HCT116 (cell line): ENCODE results near the gene RASGRF1. TPM values are rescaled to one million over a fixed set of nuclear protein-coding genes. Genes with fewer than 3 reads are reported as not detected.

Source experiments
- ATAC-seq: fragments of 200-7000 bp; cut with Tn5 transposase; 2 replicates; pipeline ENCODE4 v1.9.1; 2020; ENCODE audit warnings: mild to moderate bottlenecking, moderate library complexity
- BruUV-seq: library from RNA; stranded (reverse); fragments of 400-500 nt; replicated peaks from 2 replicates; lab custom pipeline; 2021; lab: Mats Ljungman, UMichigan
- CTCF ChIA-PET: fragments of 300-600 bp; sonication (Branson Sonifier 250); formaldehyde crosslinking; loops from one replicate; lab custom pipeline; 2021; ENCODE audit warnings: antibody characterized with exemption; lab: Charles Lee
- POLR2A ChIA-PET: fragments of 300-600, 350-600 bp; sonication (Branson Sonifier 250); formaldehyde crosslinking; loops from one replicate; lab custom pipeline; 2021; ENCODE audit warnings: antibody characterized with exemption; lab: Charles Lee
- RAD21 ChIA-PET, 2 experiments: fragments of 300-600 bp; sonication (Branson Sonifier 250); formaldehyde crosslinking; loops; one replicate each; lab custom pipeline; 2023; ENCODE audit warnings: low total read pairs in 2 of 2; ENCODE audit not compliant: uncharacterized antibody in 2 of 2, unreplicated experiment in 2 of 2, low non-redundant PET in 1 of 2; lab: Charles Lee
- DNase-seq: peaks from one replicate; pipeline ENCODE4 v3.0.0-alpha.2; 2010; ENCODE audit warnings: low read depth, low spot score
- H2AFZ ChIP-seq: fragments of 200-600 bp; shearing (Covaris generic), sonication (generic); 2 replicates; pipeline ENCODE4 v1.6.1; 2017; ENCODE audit warnings: low read depth, mixed run types, mixed read lengths, antibody characterized with exemption, low read length; ENCODE audit not compliant: poor library complexity, severe bottlenecking
- H3K27ac ChIP-seq: 2 replicates; pipeline ENCODE4 v1.5.1; 2012; ENCODE audit warnings: low read depth, low read length
- H3K27me3 ChIP-seq: fragments of 200-600 bp; sonication (generic); 2 replicates; pipeline ENCODE4 v1.6.1; 2016; ENCODE audit warnings: mixed run types, low read length, mixed read lengths; ENCODE audit not compliant: insufficient read depth
- H3K36me3 ChIP-seq, 2 experiments: fragments of 200-500 bp in 1 of 2; fragments of 200-600 bp in 1 of 2; sonication (Bioruptor generic) in 1 of 2; sonication (generic) in 1 of 2; 2 replicates each; pipeline versions ENCODE4 v1.5.1 to v1.6.1; 2014 to 2016; ENCODE audit warnings: low read length in 2 of 2, inconsistent platforms in 1 of 2, mixed read lengths in 1 of 2, mixed run types in 1 of 2; ENCODE audit not compliant: insufficient read depth in 2 of 2, control insufficient read depth in 1 of 2
- H3K4me1 ChIP-seq, 2 experiments: fragments of 200-600 bp in 1 of 2; sonication (generic) in 1 of 2; 2 replicates each; pipeline versions ENCODE4 v1.5.1 to v1.6.1; 2012 to 2017; ENCODE audit warnings: low read length in 2 of 2, inconsistent platforms in 1 of 2, mild to moderate bottlenecking in 1 of 2, mixed read lengths in 1 of 2, mixed run types in 1 of 2, moderate library complexity in 1 of 2; ENCODE audit not compliant: insufficient read depth in 2 of 2, control insufficient read depth in 1 of 2
- H3K4me2 ChIP-seq: fragments of 200-600 bp; sonication (generic); 2 replicates; pipeline ENCODE4 v1.6.1; 2017; ENCODE audit warnings: mixed run types, low read length, mixed read lengths
- H3K4me3 ChIP-seq, 2 experiments: fragments of 200-600 bp in 1 of 2; sonication (generic) in 1 of 2; replicated peaks in 1 of 2; 2 replicates each; pipeline ENCODE4 v1.5.1; 2011 to 2016; ENCODE audit warnings: low read length in 2 of 2, control low read depth in 1 of 2, low read depth in 1 of 2, mild to moderate bottlenecking in 1 of 2, mixed read lengths in 1 of 2, mixed run types in 1 of 2
- H3K79me2 ChIP-seq: fragments of 200-600 bp; sonication (generic); 2 replicates; pipeline ENCODE4 v1.6.1; 2017; ENCODE audit warnings: mild to moderate bottlenecking, mixed run types, low read length, moderate library complexity, mixed read lengths; ENCODE audit not compliant: insufficient read depth
- H3K9ac ChIP-seq: fragments of 200-600 bp; sonication (generic); 2 replicates; pipeline ENCODE4 v1.6.1; 2016; ENCODE audit warnings: low read length, mixed read lengths
- H3K9me2 ChIP-seq: fragments of 200-600 bp; sonication (generic), shearing (Covaris generic); 2 replicates; pipeline ENCODE4 v1.6.1; 2017; ENCODE audit warnings: mixed run types, mild to moderate bottlenecking, moderate library complexity; ENCODE audit not compliant: insufficient read depth
- H3K9me3 ChIP-seq, 2 experiments: fragments of 200-500 bp in 1 of 2; fragments of 200-600 bp in 1 of 2; sonication (Bioruptor generic) in 1 of 2; sonication (generic) in 1 of 2; 2 replicates each; pipeline ENCODE4 v1.6.1; 2014 to 2017; ENCODE audit warnings: low read length in 2 of 2, mixed read lengths in 2 of 2, inconsistent platforms in 1 of 2, low read depth in 1 of 2, mild to moderate bottlenecking in 1 of 2, mixed run types in 1 of 2, moderate library complexity in 1 of 2; ENCODE audit not compliant: control insufficient read depth in 1 of 2, insufficient read depth in 1 of 2
- H4K20me1 ChIP-seq: fragments of 200-600 bp; sonication (generic), shearing (Covaris generic); 2 replicates; pipeline ENCODE4 v1.6.1; 2017; ENCODE audit warnings: mixed run types, mild to moderate bottlenecking, moderate library complexity; ENCODE audit not compliant: insufficient read depth
- ELF1 ChIP-seq: IDR thresholded peaks from 2 replicates; pipeline ENCODE4 v1.6.1; 2012; ENCODE audit warnings: low read depth, borderline replicate concordance
- EZH2 ChIP-seq: fragments of 200-600 bp; sonication (generic); IDR thresholded peaks from 2 replicates; pipeline ENCODE4 v1.6.1; 2017; ENCODE audit warnings: antibody characterized with exemption, mixed run types
- FOSL1 ChIP-seq: IDR thresholded peaks from 2 replicates; pipeline ENCODE4 v1.6.1; 2012; ENCODE audit warnings: low read depth
- MAX ChIP-seq: IDR thresholded peaks from 2 replicates; pipeline ENCODE4 v1.6.1; 2012
- POLR2AphosphoS5 ChIP-seq: IDR thresholded peaks from 2 replicates; pipeline ENCODE4 v1.6.1; 2011; ENCODE audit warnings: mild to moderate bottlenecking, low read depth, low read length, moderate library complexity
- RAD21 ChIP-seq: IDR thresholded peaks from 2 replicates; pipeline ENCODE4 v1.6.1; 2012; ENCODE audit warnings: low read depth, mild to moderate bottlenecking
- TCF7L2 ChIP-seq: IDR thresholded peaks from 2 replicates; pipeline ENCODE4 v1.7.0; 2011; ENCODE audit warnings: borderline replicate concordance, inconsistent platforms; ENCODE audit not compliant: insufficient read depth, insufficient read length; ENCODE audit errors: extremely low read depth
- YY1 ChIP-seq: IDR thresholded peaks from 2 replicates; pipeline ENCODE4 v1.6.1; 2011; ENCODE audit warnings: low read length, low read depth, moderate library complexity, mild to moderate bottlenecking; ENCODE audit not compliant: insufficient replicate concordance; ENCODE audit errors: extremely low read depth
- ZFX ChIP-seq: fragments of 450-650 bp; IDR thresholded peaks from 2 replicates; pipeline ENCODE4 v1.6.1; 2017
- intact Hi-C: fragments of 100-400 bp; cut with micrococcal nuclease; formaldehyde crosslinking; loops from 2 replicates; pipeline ENCODE4 v1.10.0; 2022
- total RNA-seq: library from RNA; stranded (reverse); gene quantifications from one replicate; pipeline ENCODE4 v1.2.1, GENCODE V29; 2021; ENCODE audit not compliant: unreplicated experiment

RASGRF1 gene
- total RNA-seq, 1 experiment from 2014 or later: 2.4 TPM

GRCh38 chr15:78944669-78945407 lies 145.7 kb downstream of the RASGRF1 start, which contains the start of gene CTSH:
CTSH (minus strand) TSS chr15:78945046; CDS start chr15:78944981, 65 bp downstream.
- peak within 1 kb of the TSS; percentile 29; the same call in 1 of the 2 replicates for H3K27ac ChIP-seq
- CTCF ChIA-PET: no interaction called here
- no peaks in the 10 kb centered on the region for H3K9me3 ChIP-seq
- peak within 1 kb of the TSS; percentile 37 to 62 for H3K4me3 ChIP-seq
- no peak for TF ChIP-seq YY1
- TF ChIP-seq POLR2AphosphoS5: peak; percentile 71
- peak; percentile 93 for TF ChIP-seq MAX
- 0 out of 2 replicates have a peak, but pooled peaks have one; percentile 8 for TF ChIP-seq ZFX
- no peak for TF ChIP-seq FOSL1
- TF ChIP-seq ELF1: no peak
- peak within 1 kb of the TSS; percentile 61 for H2AFZ ChIP-seq
- no peak for DNase-seq
- no peaks in the 10 kb centered on the region for H3K36me3 ChIP-seq
- H3K27me3 ChIP-seq: no peaks in the 10 kb centered on the region
- RAD21 ChIA-PET: no interaction called here
- no peaks in the 10 kb centered on the region for H3K79me2 ChIP-seq
- H4K20me1 ChIP-seq: no peaks in the 10 kb centered on the region
- peaks cover 7 to 29% of the 10 kb centered on the region in 2 experiments for H3K4me1 ChIP-seq
- peak within 1 kb of the TSS; percentile 91 for H3K4me2 ChIP-seq
- BruUV-seq: no TSS peak
- intact Hi-C loops: no loop called here
- ATAC-seq: peak; percentile 93
- H3K9ac ChIP-seq: peak within 1 kb of the TSS; percentile 61
- POLR2A ChIA-PET: interaction anchor here (0.9 kb wide), 1 partner anchor 27 kb away, joined by 6 read pairs; no protein-coding TSS in a partner anchor
- no peaks in the 10 kb centered on the region for H3K9me2 ChIP-seq

DNA sequence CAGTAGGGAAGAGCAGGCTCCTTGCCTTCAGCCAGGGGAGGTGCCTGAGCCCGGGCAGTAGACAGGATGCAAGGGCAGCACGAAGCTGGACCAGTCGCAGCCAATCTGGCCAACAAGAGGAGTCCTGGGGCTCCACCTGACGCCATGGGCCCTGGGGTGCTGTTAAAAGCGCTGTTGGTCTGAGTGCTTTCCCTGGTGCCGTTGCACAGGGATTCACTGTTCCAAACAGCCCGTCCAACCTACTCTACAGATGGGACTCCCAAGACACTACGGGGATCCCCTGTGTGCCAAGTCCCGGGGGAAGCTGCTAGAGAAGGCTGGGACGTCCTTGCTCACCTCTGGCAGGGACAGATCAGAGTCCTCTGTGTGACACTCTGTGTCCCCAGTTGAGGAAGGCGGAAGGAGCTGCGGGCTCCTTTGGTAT lies 146.4 kb downstream of the RASGRF1 start:
- DNase-seq: no peak
- no peaks in the 10 kb centered on the region for H3K9me3 ChIP-seq
- ChIA-PET POLR2A (no interaction called here), RAD21 (no interaction called here), CTCF (no interaction called here)
- H3K79me2 ChIP-seq: no peaks in the 10 kb centered on the region
- H3K9ac ChIP-seq: peak overlapping the region; percentile 61
- intact Hi-C loops: no loop called here
- peak overlapping the region; percentile 37 to 62 for H3K4me3 ChIP-seq
- H3K4me1 ChIP-seq: peaks cover 7 to 22% of the 10 kb centered on the region in 2 experiments
- no peaks in the 10 kb centered on the region for H4K20me1 ChIP-seq
- H3K4me2 ChIP-seq: peak overlapping the region; percentile 91
- no peak overlapping the region for H2AFZ ChIP-seq
- no TSS peak for BruUV-seq
- peak overlapping the region; percentile 29; the same call in 1 of the 2 replicates for H3K27ac ChIP-seq
- peak; percentile 18 for ATAC-seq
- no peaks in the 10 kb centered on the region for H3K27me3 ChIP-seq
- no peak for TF ChIP-seq TCF7L2
- no peak for TF ChIP-seq EZH2
- no peak for TF ChIP-seq RAD21
- no peaks in the 10 kb centered on the region for H3K36me3 ChIP-seq
- no peaks in the 10 kb centered on the region for H3K9me2 ChIP-seq
